Aorta (tissue), 5 donors: Measurements from ENCODE around the gene HECTD4. TPM values are rescaled to one million over a fixed set of nuclear protein-coding genes. Genes with fewer than 3 reads are reported as not detected.
"Not testable (repeated sequence)": the region's sequence is repeated elsewhere in the genome, so short reads cannot be mapped to it uniquely, and the experiment has no call there.

Source experiments
- ATAC-seq: fragments of 200-7000 bp; cut with Tn5 transposase; one replicate; pipeline ENCODE4 v1.9.1; 2022; ENCODE audit warnings: moderate library complexity; ENCODE audit not compliant: low FRiP score
- DNase-seq, 2 donors: peaks; one replicate each; pipeline ENCODE4 v3.0.0-alpha.2; 2020
- H3K27ac ChIP-seq, 2 donors: one replicate each; pipeline ENCODE4 v1.5.1; 2013; ENCODE audit warnings: low read length in 2 of 2, mild to moderate bottlenecking in 2 of 2, moderate library complexity in 2 of 2, control low read depth in 1 of 2, inconsistent platforms in 1 of 2, low read depth in 1 of 2
- H3K27me3 ChIP-seq, 2 donors: one replicate each; pipeline ENCODE4 v1.6.1; 2013; ENCODE audit warnings: control low read depth in 1 of 2, low read length in 1 of 2, mild to moderate bottlenecking in 1 of 2, moderate library complexity in 1 of 2; ENCODE audit not compliant: insufficient read depth in 2 of 2, control insufficient read depth in 1 of 2
- H3K36me3 ChIP-seq, 2 donors: one replicate each; pipeline ENCODE4 v1.6.1; 2013; ENCODE audit warnings: control low read depth in 1 of 2, low read length in 1 of 2, mild to moderate bottlenecking in 1 of 2; ENCODE audit not compliant: insufficient read depth in 2 of 2, control insufficient read depth in 1 of 2
- H3K4me1 ChIP-seq, 2 donors: one replicate each; pipeline ENCODE4 v1.6.1; 2013; ENCODE audit warnings: low read length in 2 of 2, control low read depth in 1 of 2, mild to moderate bottlenecking in 1 of 2, moderate library complexity in 1 of 2; ENCODE audit not compliant: insufficient read depth in 2 of 2, control insufficient read depth in 1 of 2
- H3K4me3 ChIP-seq, 2 donors: one replicate each; pipeline ENCODE4 v1.5.1; 2013; ENCODE audit warnings: low read length in 2 of 2, control low read depth in 1 of 2, mild to moderate bottlenecking in 1 of 2
- H3K9me3 ChIP-seq: one replicate; pipeline ENCODE4 v1.6.1; 2013; ENCODE audit warnings: mild to moderate bottlenecking, low read length; ENCODE audit not compliant: control insufficient read depth
- WGBS, 2 donors: extraction: QIAGEN DNeasy Blood & Tissue Kit; methylation state at CpG; one replicate each; pipeline ENCODE4 v1.1.7; 2013; 5-methylcytosine and 5-hydroxymethylcytosine counted together
- intact Hi-C, 2 donors: fragments of 100-400 bp; cut with DNase I; formaldehyde crosslinking; loops; one replicate each; pipeline versions ENCODE4 v1.14.2 to v1.15.0; 2022
- polyA plus RNA-seq, 2 donors: library from polyadenylated mRNA; stranded (reverse); fragments of 200-250 nt; gene quantifications; one replicate each; pipeline ENCODE4 v1.2.3, GENCODE V29; 2013
- total RNA-seq, 2 donors: library from RNA; stranded (reverse); fragmentation: NEBNext Ultra II Directional; extraction: Animal tissue kit (Norgen Biotek cat#: 25700); gene quantifications; one replicate each; pipeline ENCODE4 v1.2.1, GENCODE V29; 2021
- donor health status: healthy with polysubstance abuse.
- donor health status: Bipolar disorder and iron deficiency.
- donor health status: DM: no; HTN: no; CAD: no.
- donor health status: DM: no; HTN: no; CAD: no.
- donor health status: DM: yes; HTN: yes; CAD: no.

The HECTD4 gene
- total and polyA plus RNA-seq, 4 donors = 16.0 to 78.5 (median 44.5) TPM

DNA sequence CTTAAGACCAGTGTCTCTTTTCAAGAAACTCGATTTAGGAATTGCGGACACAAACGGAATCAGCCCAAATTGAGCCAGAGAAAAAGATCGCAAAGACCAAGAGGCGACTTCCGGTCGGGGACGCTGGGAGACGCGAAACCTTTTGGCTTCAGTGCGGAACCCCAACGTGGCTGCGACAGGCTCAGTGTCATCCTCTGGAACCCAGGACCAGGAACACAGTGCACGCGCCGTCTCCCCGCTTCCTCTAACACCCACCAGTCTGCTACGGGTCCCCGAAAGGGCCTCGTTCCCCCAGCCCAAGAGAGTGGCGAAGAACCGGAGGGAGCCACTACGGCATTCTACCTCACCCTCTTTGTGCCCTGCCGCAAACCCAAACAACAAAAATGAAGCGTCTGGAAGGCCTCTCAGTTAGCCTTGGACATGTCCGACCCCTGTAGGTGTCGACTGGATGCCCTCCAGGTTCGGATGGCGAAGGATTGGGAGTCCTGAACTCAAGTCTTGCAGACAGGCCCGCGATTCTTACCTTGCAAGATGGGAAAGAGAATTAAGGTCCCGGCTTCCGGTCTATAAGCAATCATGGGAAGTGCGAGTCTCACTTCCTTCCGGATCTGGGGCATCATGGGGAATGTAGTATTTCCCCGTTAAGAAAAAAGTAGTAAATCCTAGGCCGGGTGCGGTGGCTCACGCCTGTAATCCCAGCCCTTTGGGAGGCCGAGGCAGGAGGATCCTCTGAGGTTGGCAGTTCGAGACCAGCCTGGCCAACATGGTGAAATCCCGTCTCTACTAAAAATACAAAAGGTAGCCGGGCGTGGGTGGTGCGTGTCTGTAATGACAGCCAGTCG lies 27.1 kb upstream of the HECTD4 start, which contains the start of gene RPL6:
TSS of gene RPL6 (minus strand) at position 542 of the 842 bp plus-strand sequence. CDS start 949 bp downstream, outside the sequence.
- peak within 1 kb of the TSS; percentile 15 to 30 for H3K27ac ChIP-seq
- H3K4me1 ChIP-seq = no peaks in the 10 kb centered on the region
- DNase-seq (peak; percentile 81 to 85), ATAC-seq (peak; percentile 96)
- no peaks in the 10 kb centered on the region for H3K9me3 ChIP-seq
- WGBS, 2 donors = 10% methylated on average over 46 of the region's 46 CpGs
- peak within 1 kb of the TSS; percentile 65 to 78 for H3K4me3 ChIP-seq
- intact Hi-C loops = no loop called here
- no peaks in the 10 kb centered on the region for H3K27me3 ChIP-seq
- H3K36me3 ChIP-seq = peaks cover 0 to 8% of the 10 kb centered on the region in 2 donors

DNA sequence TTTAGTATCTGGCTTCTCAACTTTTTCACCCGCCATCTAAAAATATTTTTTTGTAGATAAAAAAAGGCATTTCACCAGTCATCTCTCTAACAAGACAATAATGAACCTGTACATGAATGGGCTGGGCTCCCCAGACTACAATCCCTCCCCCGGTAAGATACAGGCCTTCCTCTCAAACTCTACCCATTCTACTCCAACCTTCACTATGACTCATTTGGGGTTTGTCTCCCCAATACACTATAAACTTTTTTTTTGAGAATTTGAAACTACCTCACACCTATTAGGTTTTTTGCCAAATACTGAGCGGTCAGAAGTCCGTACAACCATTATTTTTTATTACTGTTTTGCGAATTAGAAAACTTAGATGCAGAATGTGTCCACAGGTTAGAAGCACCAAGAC lies 26.4 kb upstream of the HECTD4 start:
- intact Hi-C loops = no loop called here
- 16 to 19% methylated on average over 5 of the region's 5 CpGs for WGBS, 2 donors

GRCh38 chr12:112407683-112408082 lies 25.5 kb upstream of the HECTD4 start:
- intact Hi-C loops, H3K36me3 ChIP-seq, H3K27me3 ChIP-seq, H3K4me3 ChIP-seq, H3K4me1 ChIP-seq, ATAC-seq, DNase-seq, H3K27ac ChIP-seq, H3K9me3 ChIP-seq: not testable (repeated sequence)
- 81 to 85% methylated on average over 6 of the region's 6 CpGs for WGBS, 2 donors

More for the DNA sequence above, 26.4 kb upstream of the HECTD4 start:
- DNase-seq (no peak), ATAC-seq (no peak)
- peak overlapping the region in 1 of 2 donors; percentile 30 for H3K27ac ChIP-seq
- no peaks in the 10 kb centered on the region for H3K4me1 ChIP-seq
- peak overlapping the region; percentile 65 to 78 for H3K4me3 ChIP-seq
- no peaks in the 10 kb centered on the region for H3K9me3 ChIP-seq
- H3K36me3 ChIP-seq = peaks cover 0 to 8% of the 10 kb centered on the region in 2 donors
- no peaks in the 10 kb centered on the region for H3K27me3 ChIP-seq

- DNase-seq (no peak), ATAC-seq (no peak)
- Histone ChIP-seq H3K4me3 (no peak overlapping the region), H3K9me3 (no peaks in the 10 kb centered on the region), H3K27me3 (no peaks in the 10 kb centered on the region), H3K36me3 (peaks cover 0 to 8% of the 10 kb centered on the region in 2 donors), H3K27ac (no peak overlapping the region), H3K4me1 (no peaks in the 10 kb centered on the region)
- WGBS, 2 donors = 74 to 77% methylated on average over 11 of the region's 11 CpGs
- intact Hi-C loops = no loop called here
Measured at GRCh38 chr12:112406519-112407488, 24.6 kb upstream of the HECTD4 start.

GRCh38 chr12:112401903-112402498 lies 19.8 kb upstream of the HECTD4 start:
- Histone ChIP-seq H3K4me3 (no peak overlapping the region), H3K36me3 (peaks cover 0 to 3% of the 10 kb centered on the region in 2 donors), H3K4me1 (no peaks in the 10 kb centered on the region), H3K9me3 (no peaks in the 10 kb centered on the region), H3K27me3 (no peaks in the 10 kb centered on the region), H3K27ac (no peak overlapping the region)
- intact Hi-C loops = no loop called here
- 56 to 57% methylated on average over 5 of the region's 5 CpGs for WGBS, 2 donors
- no peak for DNase-seq
- ATAC-seq = no peak

GRCh38 chr12:112401054-112401453 lies 18.8 kb upstream of the HECTD4 start:
- Histone ChIP-seq H3K27ac (no peak overlapping the region), H3K9me3 (no peaks in the 10 kb centered on the region), H3K36me3 (peaks cover 0 to 3% of the 10 kb centered on the region in 2 donors), H3K4me1 (no peaks in the 10 kb centered on the region), H3K27me3 (no peaks in the 10 kb centered on the region), H3K4me3 (no peak overlapping the region)
- intact Hi-C loops = no loop called here
- ATAC-seq = no peak
- DNase-seq = no peak
- WGBS, 2 donors = 92 to 94% methylated on average over 5 of the region's 5 CpGs

- no peak for DNase-seq
- WGBS, 2 donors = 59 to 69% methylated on average over 1 of the region's 1 CpG
- intact Hi-C loops = no loop called here
Measured at GRCh38 chr12:112393328-112393727, 11.1 kb upstream of the HECTD4 start.

GRCh38 chr12:112389922-112390654 lies 7.9 kb upstream of the HECTD4 start:
- not testable (repeated sequence) for H3K27me3 ChIP-seq, H3K9me3 ChIP-seq, DNase-seq, H3K4me3 ChIP-seq, H3K4me1 ChIP-seq, ATAC-seq, H3K27ac ChIP-seq, H3K36me3 ChIP-seq
- 89 to 91% methylated on average over 2 to 3 of the region's 4 CpGs for WGBS, 2 donors
- intact Hi-C loops = loop anchor here (10.0 kb wide), 2 partner anchors 115 to 445 kb away; no protein-coding TSS in a partner anchor

More at GRCh38 chr12:112393328-112393727, 11.1 kb upstream of the HECTD4 start:
- H3K36me3 ChIP-seq = no peaks in the 10 kb centered on the region
- no peak overlapping the region for H3K27ac ChIP-seq
- no peak overlapping the region for H3K4me3 ChIP-seq
- no peaks in the 10 kb centered on the region for H3K27me3 ChIP-seq
- H3K9me3 ChIP-seq = no peaks in the 10 kb centered on the region
- no peak for ATAC-seq
- no peaks in the 10 kb centered on the region for H3K4me1 ChIP-seq
